Neural cell (in vitro differentiated cells): ENCODE results near the gene TBPL2.

Source experiments
- CTCF ChIP-seq: fragments of 450-650 bp; IDR thresholded peaks from 2 replicates; pipeline ENCODE4 v1.5.1; 2014; ENCODE audit warnings: antibody characterized with exemption, mild to moderate bottlenecking, moderate library complexity; ENCODE audit not compliant: poor library complexity, severe bottlenecking
- EP300 ChIP-seq: fragments of 450-650 bp; conservative IDR thresholded peaks from 2 replicates; pipeline ENCODE4 v1.6.1; 2014; ENCODE audit warnings: antibody characterized with exemption, mild to moderate bottlenecking, moderate library complexity; ENCODE audit not compliant: poor library complexity, severe bottlenecking
- EZH2 ChIP-seq: fragments of 200-600, 300-800 bp; shearing (Covaris generic), sonication (generic); IDR thresholded peaks from 2 replicates; pipeline ENCODE4 v1.6.1; 2014; ENCODE audit warnings: antibody characterized with exemption, low read length, borderline replicate concordance, mild to moderate bottlenecking; ENCODE audit not compliant: insufficient read depth, poor library complexity, severe bottlenecking
- RAD21 ChIP-seq: fragments of 450-650 bp; conservative IDR thresholded peaks from 2 replicates; pipeline ENCODE4 v1.6.1; 2014; ENCODE audit warnings: antibody characterized with exemption, mild to moderate bottlenecking, moderate library complexity
- TF ChIP-seq, protein P1 (sequence below): IDR thresholded peaks from 2 replicates; pipeline ENCODE4 v1.6.1; 2012; ENCODE audit warnings: borderline replicate concordance

- no peak for TF ChIP-seq EZH2
- TF ChIP-seq CTCF, result no peak
- no peak for TF ChIP-seq EP300
- TF ChIP-seq RAD21, result no peak
- TF ChIP-seq, protein P1, sequence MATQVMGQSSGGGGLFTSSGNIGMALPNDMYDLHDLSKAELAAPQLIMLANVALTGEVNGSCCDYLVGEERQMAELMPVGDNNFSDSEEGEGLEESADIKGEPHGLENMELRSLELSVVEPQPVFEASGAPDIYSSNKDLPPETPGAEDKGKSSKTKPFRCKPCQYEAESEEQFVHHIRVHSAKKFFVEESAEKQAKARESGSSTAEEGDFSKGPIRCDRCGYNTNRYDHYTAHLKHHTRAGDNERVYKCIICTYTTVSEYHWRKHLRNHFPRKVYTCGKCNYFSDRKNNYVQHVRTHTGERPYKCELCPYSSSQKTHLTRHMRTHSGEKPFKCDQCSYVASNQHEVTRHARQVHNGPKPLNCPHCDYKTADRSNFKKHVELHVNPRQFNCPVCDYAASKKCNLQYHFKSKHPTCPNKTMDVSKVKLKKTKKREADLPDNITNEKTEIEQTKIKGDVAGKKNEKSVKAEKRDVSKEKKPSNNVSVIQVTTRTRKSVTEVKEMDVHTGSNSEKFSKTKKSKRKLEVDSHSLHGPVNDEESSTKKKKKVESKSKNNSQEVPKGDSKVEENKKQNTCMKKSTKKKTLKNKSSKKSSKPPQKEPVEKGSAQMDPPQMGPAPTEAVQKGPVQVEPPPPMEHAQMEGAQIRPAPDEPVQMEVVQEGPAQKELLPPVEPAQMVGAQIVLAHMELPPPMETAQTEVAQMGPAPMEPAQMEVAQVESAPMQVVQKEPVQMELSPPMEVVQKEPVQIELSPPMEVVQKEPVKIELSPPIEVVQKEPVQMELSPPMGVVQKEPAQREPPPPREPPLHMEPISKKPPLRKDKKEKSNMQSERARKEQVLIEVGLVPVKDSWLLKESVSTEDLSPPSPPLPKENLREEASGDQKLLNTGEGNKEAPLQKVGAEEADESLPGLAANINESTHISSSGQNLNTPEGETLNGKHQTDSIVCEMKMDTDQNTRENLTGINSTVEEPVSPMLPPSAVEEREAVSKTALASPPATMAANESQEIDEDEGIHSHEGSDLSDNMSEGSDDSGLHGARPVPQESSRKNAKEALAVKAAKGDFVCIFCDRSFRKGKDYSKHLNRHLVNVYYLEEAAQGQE, result no peak
These were observed 8.7 kb upstream of the TBPL2 start for GRCh38 chr14:55449116-55449515.
